GM18526 (cell line): Measurements from ENCODE around the gene OGDHL.

Source experiments
- POLR2A ChIP-seq: IDR thresholded peaks from 3 replicates; pipeline ENCODE4 v1.6.1; 2011; ENCODE audit not compliant: insufficient read length; ENCODE audit errors: extremely low read depth

OGDHL gene

GRCh38 chr10:49760789-49761188 is 1.3 kb downstream of the OGDHL start:
- TF ChIP-seq POLR2A: no peak

GRCh38 chr10:49759787-49760551 is 2.2 kb downstream of the OGDHL start:
- TF ChIP-seq POLR2A: no peak

- TF ChIP-seq POLR2A: no peak
Observed at GRCh38 chr10:49758249-49758930, 3.7 kb downstream of the OGDHL start.

GRCh38 chr10:49756641-49757040 is 5.5 kb downstream of the OGDHL start:
- TF ChIP-seq POLR2A: no peak

DNA sequence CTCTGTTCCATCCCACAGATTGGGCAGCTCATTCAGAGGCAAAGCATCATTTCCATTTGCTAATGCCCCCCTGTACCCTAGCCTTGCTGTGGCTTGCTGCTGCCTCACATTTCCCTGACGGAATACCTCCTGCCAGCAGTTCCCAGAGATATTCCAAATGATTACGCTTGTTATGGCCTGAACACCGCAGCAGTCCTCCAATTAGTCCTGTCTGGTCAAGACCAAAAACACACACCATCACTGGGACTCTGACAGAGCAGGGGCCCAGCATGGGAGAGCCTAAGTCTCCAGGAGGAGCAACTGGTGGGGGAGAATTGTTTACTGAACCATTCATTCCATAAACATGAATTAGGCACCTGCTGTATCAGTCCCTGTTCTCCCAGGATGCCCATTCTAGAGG is 6.1 kb downstream of the OGDHL start:
- TF ChIP-seq POLR2A: no peak

GRCh38 chr10:49752584-49752983 is 9.5 kb downstream of the OGDHL start:
- TF ChIP-seq POLR2A: no peak

DNA sequence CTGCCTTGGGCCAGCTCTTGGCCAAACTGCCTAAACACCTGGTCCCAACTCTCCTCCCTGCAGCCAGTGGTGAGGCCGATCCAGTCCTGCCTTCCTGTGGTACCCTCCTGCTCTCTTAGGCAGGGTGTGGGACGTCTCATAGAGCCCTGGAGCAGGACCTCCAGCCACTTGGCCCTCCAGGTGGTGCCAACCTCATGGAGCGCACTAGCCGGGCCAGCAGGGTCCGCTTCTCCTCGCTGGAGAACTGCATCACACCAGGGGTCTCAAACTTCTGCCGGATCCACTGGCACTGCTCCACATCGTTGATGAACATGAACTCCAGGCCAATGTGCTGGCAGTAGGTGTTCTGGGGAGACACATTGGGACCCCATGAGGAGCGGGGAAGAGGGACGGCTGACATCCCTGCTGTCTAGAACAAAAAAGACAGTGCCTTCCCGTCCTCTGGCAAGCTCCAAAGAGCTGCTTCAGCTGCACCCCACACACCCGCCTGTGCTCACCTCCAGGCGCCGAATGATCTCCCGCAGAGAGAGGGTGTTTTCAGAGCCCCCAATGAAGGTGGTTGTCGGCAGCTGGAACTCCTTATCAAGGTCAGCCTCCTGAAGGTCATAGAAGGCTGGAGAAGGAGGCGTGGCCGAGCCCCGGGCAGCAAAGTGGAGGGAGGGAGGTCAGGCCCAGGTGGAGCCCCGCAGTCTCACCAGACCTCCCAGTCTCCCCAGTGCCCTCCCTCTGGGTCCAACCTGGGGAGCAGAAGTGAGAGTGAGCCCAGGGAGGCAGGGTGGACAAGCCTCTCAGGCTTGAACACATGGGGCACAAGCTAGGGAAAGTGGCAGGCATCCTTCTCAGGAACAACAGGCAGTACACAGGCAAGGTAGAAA is 10.2 kb downstream of the OGDHL start:
- no peak for TF ChIP-seq POLR2A

DNA sequence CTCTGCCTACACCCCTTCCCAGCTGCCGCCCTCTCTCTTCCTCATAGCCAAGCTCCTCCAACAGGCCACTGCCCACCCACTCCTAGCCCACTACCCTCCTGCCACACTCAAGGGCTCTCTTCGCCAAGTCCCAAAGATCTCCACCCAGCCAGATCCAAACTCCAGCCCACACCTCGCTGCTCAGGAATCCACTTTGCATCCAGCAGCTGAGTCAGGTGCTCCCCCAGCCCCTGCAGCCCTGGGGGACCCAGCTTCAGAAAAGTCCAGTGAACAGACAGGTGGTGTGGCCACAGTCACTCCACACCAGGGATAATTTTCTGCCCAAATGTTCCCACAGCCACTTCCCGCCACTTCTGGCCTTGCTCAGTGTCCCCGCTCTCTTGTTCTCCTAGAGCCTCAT is 10.9 kb downstream of the OGDHL start:
- no peak for TF ChIP-seq POLR2A

DNA sequence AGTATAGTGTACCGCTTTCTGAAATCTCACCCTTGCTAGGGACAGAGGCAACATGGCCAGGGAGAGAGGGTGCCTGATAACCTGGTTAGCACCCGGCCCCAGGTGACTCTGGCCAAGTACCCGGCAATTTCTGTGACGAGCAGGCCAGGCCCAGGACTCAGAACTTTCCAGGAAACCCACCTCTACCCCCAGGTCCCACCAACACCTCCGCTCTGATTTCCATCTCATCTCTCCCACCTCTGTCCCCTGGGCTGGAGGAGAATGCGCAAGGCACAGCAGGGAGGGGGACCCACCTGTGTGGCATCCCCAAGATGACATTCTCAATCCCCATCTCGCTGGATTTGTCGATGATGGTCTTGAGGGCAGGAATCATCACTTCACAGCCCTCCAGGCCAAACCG is 11.6 kb downstream of the OGDHL start:
- TF ChIP-seq POLR2A: no peak

DNA sequence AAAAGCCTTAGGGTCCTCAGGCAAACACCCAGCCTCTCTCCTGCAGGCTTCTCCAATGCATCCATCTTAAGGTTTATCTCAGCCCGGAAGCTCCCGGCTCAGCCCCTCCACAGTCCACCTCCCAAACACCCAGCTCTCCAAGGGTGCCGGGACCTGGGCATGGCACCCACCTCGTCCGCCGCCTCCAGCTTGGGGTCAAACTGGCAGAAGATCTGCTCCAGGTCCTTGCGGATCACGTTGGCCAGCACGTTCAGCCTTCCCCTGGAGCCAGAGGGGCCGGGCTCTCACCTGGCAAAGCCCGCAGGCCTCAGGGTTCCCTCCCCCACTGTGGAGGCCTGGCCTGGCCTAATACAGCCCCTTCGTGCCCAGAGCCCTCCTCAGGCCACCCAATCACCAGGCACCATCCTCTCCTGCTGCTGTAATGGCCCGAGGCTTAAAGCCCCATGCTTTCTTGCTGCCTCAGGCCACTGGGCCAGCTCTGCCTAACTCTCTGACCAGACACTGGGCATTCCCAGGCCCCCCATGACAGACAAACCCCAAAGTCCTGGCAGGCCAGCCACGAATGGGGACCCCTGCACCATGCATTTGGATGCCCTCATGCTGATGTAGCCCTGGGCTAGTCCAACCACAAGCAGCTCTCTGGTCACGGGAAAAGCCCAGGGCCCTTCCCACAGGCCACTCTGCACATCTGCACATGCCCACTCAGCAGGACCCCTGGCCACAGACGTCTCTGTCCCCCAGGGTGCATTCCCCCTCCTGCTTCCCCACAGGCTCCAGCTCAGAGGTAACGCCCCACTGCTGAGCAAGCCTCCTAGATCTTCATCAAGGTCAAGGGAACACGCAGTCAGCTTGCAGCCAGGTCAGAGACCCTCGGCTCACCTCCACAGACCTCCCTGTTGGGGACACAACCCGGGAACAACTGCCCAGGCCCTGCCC is 12.3 kb downstream of the OGDHL start:
- TF ChIP-seq POLR2A: no peak

- TF ChIP-seq POLR2A: no peak
Observed at GRCh38 chr10:49749144-49749543, 13.0 kb downstream of the OGDHL start.

DNA sequence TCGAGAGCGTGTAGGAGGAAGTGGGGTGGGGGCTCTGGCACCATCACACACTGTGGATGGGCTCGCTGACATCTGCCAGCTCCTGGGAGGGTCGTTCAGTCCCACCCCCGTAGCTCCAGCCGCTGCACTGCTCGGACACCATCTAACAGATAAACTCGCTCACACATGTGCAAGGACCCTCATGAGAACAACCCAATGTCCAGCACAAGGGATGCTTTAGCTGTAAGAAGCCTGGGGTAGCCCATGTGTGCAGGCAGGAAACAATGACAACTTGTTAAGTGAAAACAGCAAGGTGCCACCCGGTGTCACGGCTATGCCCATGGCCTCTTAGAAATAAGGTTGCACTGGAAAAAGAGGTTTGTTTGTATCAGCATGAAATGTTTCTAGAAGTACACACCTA is 14.1 kb downstream of the OGDHL start:
- no peak for TF ChIP-seq POLR2A

DNA sequence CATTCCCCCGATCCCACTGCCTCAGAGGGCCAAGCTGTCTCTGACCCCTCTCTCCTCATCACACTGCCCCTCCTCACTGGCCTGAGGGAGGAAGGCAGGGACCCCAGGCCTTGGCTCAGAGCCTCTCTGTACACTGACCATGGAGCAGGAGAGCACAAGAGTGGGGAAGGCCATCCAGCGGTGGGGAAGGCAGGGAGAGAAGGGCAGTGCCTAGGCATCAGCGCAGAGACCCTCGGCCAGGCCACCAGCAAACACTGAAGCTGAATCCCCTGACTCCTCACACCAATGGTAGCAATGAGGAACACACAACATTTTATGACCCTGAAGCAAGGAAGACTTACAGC is 14.8 kb downstream of the OGDHL start:
- no peak for TF ChIP-seq POLR2A

GRCh38 chr10:49746626-49747302 is 15.4 kb downstream of the OGDHL start:
- TF ChIP-seq POLR2A: no peak
